Measurements from ENCODE around the gene SCLY. TPM values are rescaled to one million over a fixed set of nuclear protein-coding genes. Genes with fewer than 3 reads are reported as not detected.

SCLY gene, protein sequence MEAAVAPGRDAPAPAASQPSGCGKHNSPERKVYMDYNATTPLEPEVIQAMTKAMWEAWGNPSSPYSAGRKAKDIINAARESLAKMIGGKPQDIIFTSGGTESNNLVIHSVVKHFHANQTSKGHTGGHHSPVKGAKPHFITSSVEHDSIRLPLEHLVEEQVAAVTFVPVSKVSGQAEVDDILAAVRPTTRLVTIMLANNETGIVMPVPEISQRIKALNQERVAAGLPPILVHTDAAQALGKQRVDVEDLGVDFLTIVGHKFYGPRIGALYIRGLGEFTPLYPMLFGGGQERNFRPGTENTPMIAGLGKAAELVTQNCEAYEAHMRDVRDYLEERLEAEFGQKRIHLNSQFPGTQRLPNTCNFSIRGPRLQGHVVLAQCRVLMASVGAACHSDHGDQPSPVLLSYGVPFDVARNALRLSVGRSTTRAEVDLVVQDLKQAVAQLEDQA
- 15.9 and 17.8 TPM in 2 replicates for total RNA-seq

GRCh38 chr2:238060542-238061314 lies at the start of gene SCLY:
TSS of gene SCLY (plus strand) at chr2:238061001. CDS start at chr2:238061055, 54 bp downstream.

DNA sequence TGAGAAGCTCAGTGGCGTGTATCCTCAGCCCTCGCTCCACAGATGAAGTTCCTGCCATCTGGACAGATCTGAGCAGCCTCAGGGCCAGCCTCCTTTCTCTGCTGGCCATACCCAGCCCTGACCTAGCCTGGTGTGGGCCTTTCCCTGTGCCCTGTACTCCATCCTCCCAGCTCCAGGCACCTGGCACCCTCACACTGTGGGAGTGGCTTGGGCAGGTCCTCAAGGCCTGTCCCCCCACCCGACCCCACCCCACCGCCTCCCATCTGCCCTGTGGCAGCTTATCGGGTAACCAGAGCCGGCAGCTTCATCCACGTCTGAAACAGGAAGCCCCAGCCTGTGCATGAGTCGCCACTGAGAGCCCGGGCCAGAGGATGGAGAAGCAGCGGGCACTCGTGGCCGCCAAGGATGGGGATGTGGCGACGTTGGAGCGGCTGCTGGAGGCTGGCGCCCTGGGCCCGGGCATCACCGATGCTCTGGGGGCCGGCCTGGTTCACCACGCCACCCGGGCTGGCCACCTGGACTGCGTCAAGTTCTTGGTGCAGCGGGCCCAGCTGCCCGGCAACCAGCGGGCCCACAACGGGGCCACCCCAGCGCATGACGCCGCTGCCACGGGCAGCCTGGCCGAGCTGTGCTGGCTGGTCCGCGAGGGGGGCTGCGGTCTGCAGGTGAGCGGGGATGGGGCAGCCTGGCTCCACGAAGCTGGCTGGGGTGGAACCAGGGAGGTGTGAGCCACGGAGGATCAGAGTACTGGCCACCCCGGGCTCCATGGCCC lies 39.4 kb downstream of the SCLY start, which contains the start of gene ESPNL:
TSS of gene ESPNL (plus strand) at position 292 of the 772 bp plus-strand sequence. CDS start at position 372, 80 bp downstream.

GRCh38 chr2:238138331-238139195 lies 77.8 kb downstream of the SCLY start, which contains the start of gene KLHL30:
TSS of gene KLHL30 (plus strand) at chr2:238138668. CDS start at chr2:238140755, 2,087 bp downstream.

Other genes starting within 250 kb of the SCLY start
- 13.1 and 40.0 TPM in 2 replicates for gene RAMP1, start 201.4 kb upstream of the SCLY start, total RNA-seq
- gene UBE2F, start 94.0 kb upstream of the SCLY start, total RNA-seq, result 55.9 and 68.2 TPM in 2 replicates
- gene ESPNL, start 39.3 kb downstream of the SCLY start, total RNA-seq, result 4.5 and 9.2 TPM in 2 replicates
- 0.62 TPM in 1 of 2 replicates, not detected in the other for gene KLHL30, start 77.7 kb downstream of the SCLY start, total RNA-seq
- gene ERFE, start 98.0 kb downstream of the SCLY start, total RNA-seq, result 2.1 and 3.1 TPM in 2 replicates
- gene ILKAP, start 142.7 kb downstream of the SCLY start, total RNA-seq, result 22.8 and 26.9 TPM in 2 replicates
- 2.1 and 5.5 TPM in 2 replicates for gene HES6, start 179.0 kb downstream of the SCLY start, total RNA-seq
- gene PER2, start 227.6 kb downstream of the SCLY start, total RNA-seq, result 7.2 and 7.4 TPM in 2 replicates

Data from uterine smooth muscle cell (primary cell).